Vagina (tissue), 2 donors: ENCODE data around the gene SERTAD2.

ENCODE experiments used
- POLR2A ChIP-seq, 2 donors: fragments of 450-650 bp; IDR thresholded peaks; one replicate each; pipeline ENCODE4 v1.6.1; 2017; ENCODE audit warnings: antibody characterized with exemption in 2 of 2, mild to moderate bottlenecking in 2 of 2, moderate library complexity in 2 of 2
- POLR2AphosphoS5 ChIP-seq, 2 donors: sonication (generic); formaldehyde crosslinking; IDR thresholded peaks; one replicate each; pipeline ENCODE4 v1.9.0; 2017; ENCODE audit warnings: antibody characterized with exemption in 2 of 2, mild to moderate bottlenecking in 2 of 2, low read depth in 1 of 2; ENCODE audit not compliant: insufficient read depth in 1 of 2
- TF ChIP-seq, protein P1 (sequence below), 3 experiments: fragments of 450-650 bp in 2 of 3; fragments of 200-600 bp in 1 of 3; sonication (generic) in 1 of 3; IDR thresholded peaks; one replicate each; pipeline ENCODE4 v1.5.1; 2017 to 2019; ENCODE audit warnings: antibody characterized with exemption in 3 of 3, mild to moderate bottlenecking in 2 of 3, moderate library complexity in 2 of 3

DNA sequence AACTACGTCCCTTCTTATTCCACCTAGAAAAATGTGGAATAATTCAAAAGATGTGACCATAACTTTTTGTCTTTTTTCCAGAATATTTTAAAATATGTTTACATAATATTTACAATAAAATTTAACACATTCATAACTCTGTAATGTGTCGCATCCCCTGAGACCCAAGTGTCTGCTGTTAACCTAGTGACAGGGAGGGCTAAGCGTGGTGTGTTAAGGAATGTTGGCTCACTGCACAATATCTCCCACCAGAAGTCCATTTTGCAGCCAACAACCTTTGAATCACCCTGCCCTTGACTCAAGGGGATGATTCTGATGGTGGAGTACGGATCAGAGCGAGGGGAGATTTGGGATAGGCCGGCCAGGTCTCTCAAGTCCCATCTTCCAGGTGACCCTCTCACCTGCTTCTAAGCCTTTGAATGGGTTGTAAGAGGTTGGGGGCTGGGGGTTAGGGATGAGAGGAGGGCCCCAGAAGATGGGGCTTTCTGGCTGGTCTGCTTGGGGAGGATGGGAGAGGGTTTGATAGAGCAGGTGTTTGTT lies 43.3 kb downstream of the SERTAD2 start:
- TF ChIP-seq, protein P1, sequence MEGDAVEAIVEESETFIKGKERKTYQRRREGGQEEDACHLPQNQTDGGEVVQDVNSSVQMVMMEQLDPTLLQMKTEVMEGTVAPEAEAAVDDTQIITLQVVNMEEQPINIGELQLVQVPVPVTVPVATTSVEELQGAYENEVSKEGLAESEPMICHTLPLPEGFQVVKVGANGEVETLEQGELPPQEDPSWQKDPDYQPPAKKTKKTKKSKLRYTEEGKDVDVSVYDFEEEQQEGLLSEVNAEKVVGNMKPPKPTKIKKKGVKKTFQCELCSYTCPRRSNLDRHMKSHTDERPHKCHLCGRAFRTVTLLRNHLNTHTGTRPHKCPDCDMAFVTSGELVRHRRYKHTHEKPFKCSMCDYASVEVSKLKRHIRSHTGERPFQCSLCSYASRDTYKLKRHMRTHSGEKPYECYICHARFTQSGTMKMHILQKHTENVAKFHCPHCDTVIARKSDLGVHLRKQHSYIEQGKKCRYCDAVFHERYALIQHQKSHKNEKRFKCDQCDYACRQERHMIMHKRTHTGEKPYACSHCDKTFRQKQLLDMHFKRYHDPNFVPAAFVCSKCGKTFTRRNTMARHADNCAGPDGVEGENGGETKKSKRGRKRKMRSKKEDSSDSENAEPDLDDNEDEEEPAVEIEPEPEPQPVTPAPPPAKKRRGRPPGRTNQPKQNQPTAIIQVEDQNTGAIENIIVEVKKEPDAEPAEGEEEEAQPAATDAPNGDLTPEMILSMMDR (IDR thresholded peaks at IDR 0.05) = no peak
- TF ChIP-seq POLR2A (IDR thresholded peaks at IDR 0.05) = no peak
- no peak for TF ChIP-seq POLR2AphosphoS5 (IDR thresholded peaks at IDR 0.05; ENCODE audit: insufficient read depth in 1 of 2, low read depth in 1 of 2)
